Naive thymus-derived CD4-positive, alpha-beta T cell (primary cell): ENCODE data around the gene NRK. TPM values are rescaled to one million over a fixed set of nuclear protein-coding genes. Genes with fewer than 3 reads are reported as not detected.
"Not testable (repeated sequence)": the region's sequence is repeated elsewhere in the genome, so short reads cannot be mapped to it uniquely, and the experiment has no call there.

ENCODE experiments used
- ATAC-seq: fragments of 150-1000 bp; cut with Tn5 transposase; 2 replicates; pipeline ENCODE4 v1.10.0; 2021; ENCODE audit warnings: mild to moderate bottlenecking, moderate library complexity
- CTCF ChIA-PET: fragments of 350-600 bp; sonication (Branson Sonifier 250); formaldehyde crosslinking; loops from one replicate; lab custom pipeline; 2021; ENCODE audit warnings: antibody characterized with exemption; lab: Charles Lee
- POLR2A ChIA-PET: fragments of 350-600 bp; sonication (Branson Sonifier 250); formaldehyde crosslinking; loops from one replicate; lab custom pipeline; 2021; ENCODE audit warnings: antibody characterized with exemption, inconsistent platforms; lab: Charles Lee
- DNase-seq, 9 donors: peaks; one replicate each; pipeline versions ENCODE4 v3.0.0 to v3.0.0-alpha.2; 2020 to 2022; ENCODE audit warnings: mixed read lengths in 1 of 9
- H3K27ac ChIP-seq: one replicate; pipeline ENCODE4 v1.7.0; 2013; ENCODE audit warnings: mild to moderate bottlenecking, low read depth, low read length, moderate library complexity
- H3K27me3 ChIP-seq, 2 donors: one replicate each; pipeline ENCODE4 v1.7.0; 2013; ENCODE audit warnings: low read length in 2 of 2, mild to moderate bottlenecking in 2 of 2, moderate library complexity in 2 of 2; ENCODE audit not compliant: control insufficient read depth in 2 of 2, insufficient read depth in 2 of 2
- H3K36me3 ChIP-seq, 3 experiments: 1 replicate in 2 of 3; 2 replicates in 1 of 3; pipeline ENCODE4 v1.7.0; 2013; ENCODE audit warnings: low read length in 3 of 3, mild to moderate bottlenecking in 3 of 3, moderate library complexity in 1 of 3; ENCODE audit not compliant: insufficient read depth in 3 of 3, control insufficient read depth in 2 of 3
- H3K4me1 ChIP-seq, 2 donors: one replicate each; pipeline ENCODE4 v1.7.0; 2013; ENCODE audit warnings: low read length in 2 of 2, mild to moderate bottlenecking in 2 of 2, moderate library complexity in 1 of 2; ENCODE audit not compliant: control insufficient read depth in 2 of 2, insufficient read depth in 2 of 2
- H3K4me3 ChIP-seq: 2 replicates; pipeline ENCODE4 v1.7.0; 2013; ENCODE audit warnings: mild to moderate bottlenecking, low read length
- H3K9me3 ChIP-seq, 3 experiments: 1 replicate in 2 of 3; 2 replicates in 1 of 3; pipeline ENCODE4 v1.7.0; 2013; ENCODE audit warnings: low read length in 3 of 3; ENCODE audit not compliant: control insufficient read depth in 2 of 3
- H3K27ac Mint-ChIP-seq, 9 donors: one replicate each; pipeline ENCODE4 v1.8.0; 2020 to 2022; ENCODE audit warnings: mixed read lengths in 9 of 9, mild to moderate bottlenecking in 8 of 9, moderate library complexity in 5 of 9, inconsistent platforms in 2 of 9
- H3K27me3 Mint-ChIP-seq, 5 donors: one replicate each; pipeline ENCODE4 v1.8.0; 2021 to 2022; ENCODE audit warnings: mixed read lengths in 5 of 5, mild to moderate bottlenecking in 1 of 5
- H3K36me3 Mint-ChIP-seq, 5 donors: one replicate each; pipeline ENCODE4 v1.8.0; 2020 to 2022; ENCODE audit warnings: mixed read lengths in 5 of 5, mild to moderate bottlenecking in 3 of 5, inconsistent platforms in 1 of 5
- H3K4me1 Mint-ChIP-seq, 7 donors: one replicate each; pipeline ENCODE4 v1.8.0; 2020 to 2022; ENCODE audit warnings: mixed read lengths in 7 of 7, mild to moderate bottlenecking in 3 of 7, inconsistent platforms in 1 of 7
- H3K4me3 Mint-ChIP-seq, 10 donors: one replicate each; pipeline ENCODE4 v1.8.0; 2020 to 2022; ENCODE audit warnings: mild to moderate bottlenecking in 10 of 10, mixed read lengths in 10 of 10, moderate library complexity in 6 of 10, inconsistent platforms in 2 of 10
- H3K9me3 Mint-ChIP-seq, 11 donors: one replicate each; pipeline ENCODE4 v1.8.0; 2020 to 2022; ENCODE audit warnings: mixed read lengths in 11 of 11, mild to moderate bottlenecking in 4 of 11, inconsistent platforms in 1 of 11, moderate library complexity in 1 of 11
- intact Hi-C, 2 donors: fragments of 100-400 bp; cut with micrococcal nuclease; formaldehyde crosslinking; loops; one replicate each; pipeline ENCODE4 v1.15.1; 2023
- polyA plus RNA-seq, 2 donors: library from polyadenylated mRNA; unstranded; fragments of 300-500 nt; fragmentation: Illumina TruSeq; gene quantifications; one replicate each; pipeline ENCODE4 v1.2.3, GENCODE V29; 2021
- total RNA-seq, 6 experiments: library from RNA in 5 of 6; stranded (reverse) in 5 of 6; gene quantifications; 1 replicate in 5 of 6; 2 replicates in 1 of 6; pipeline ENCODE4 v1.2.3 and lab custom pipeline; 2021 to 2026

The NRK gene, protein sequence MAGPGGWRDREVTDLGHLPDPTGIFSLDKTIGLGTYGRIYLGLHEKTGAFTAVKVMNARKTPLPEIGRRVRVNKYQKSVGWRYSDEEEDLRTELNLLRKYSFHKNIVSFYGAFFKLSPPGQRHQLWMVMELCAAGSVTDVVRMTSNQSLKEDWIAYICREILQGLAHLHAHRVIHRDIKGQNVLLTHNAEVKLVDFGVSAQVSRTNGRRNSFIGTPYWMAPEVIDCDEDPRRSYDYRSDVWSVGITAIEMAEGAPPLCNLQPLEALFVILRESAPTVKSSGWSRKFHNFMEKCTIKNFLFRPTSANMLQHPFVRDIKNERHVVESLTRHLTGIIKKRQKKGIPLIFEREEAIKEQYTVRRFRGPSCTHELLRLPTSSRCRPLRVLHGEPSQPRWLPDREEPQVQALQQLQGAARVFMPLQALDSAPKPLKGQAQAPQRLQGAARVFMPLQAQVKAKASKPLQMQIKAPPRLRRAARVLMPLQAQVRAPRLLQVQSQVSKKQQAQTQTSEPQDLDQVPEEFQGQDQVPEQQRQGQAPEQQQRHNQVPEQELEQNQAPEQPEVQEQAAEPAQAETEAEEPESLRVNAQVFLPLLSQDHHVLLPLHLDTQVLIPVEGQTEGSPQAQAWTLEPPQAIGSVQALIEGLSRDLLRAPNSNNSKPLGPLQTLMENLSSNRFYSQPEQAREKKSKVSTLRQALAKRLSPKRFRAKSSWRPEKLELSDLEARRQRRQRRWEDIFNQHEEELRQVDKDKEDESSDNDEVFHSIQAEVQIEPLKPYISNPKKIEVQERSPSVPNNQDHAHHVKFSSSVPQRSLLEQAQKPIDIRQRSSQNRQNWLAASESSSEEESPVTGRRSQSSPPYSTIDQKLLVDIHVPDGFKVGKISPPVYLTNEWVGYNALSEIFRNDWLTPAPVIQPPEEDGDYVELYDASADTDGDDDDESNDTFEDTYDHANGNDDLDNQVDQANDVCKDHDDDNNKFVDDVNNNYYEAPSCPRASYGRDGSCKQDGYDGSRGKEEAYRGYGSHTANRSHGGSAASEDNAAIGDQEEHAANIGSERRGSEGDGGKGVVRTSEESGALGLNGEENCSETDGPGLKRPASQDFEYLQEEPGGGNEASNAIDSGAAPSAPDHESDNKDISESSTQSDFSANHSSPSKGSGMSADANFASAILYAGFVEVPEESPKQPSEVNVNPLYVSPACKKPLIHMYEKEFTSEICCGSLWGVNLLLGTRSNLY (N-terminal part only)
- not detected for total RNA-seq
- polyA plus RNA-seq = not detected
- not detected for total RNA-seq (lab: John Stamatoyannopoulos, UW)

DNA sequence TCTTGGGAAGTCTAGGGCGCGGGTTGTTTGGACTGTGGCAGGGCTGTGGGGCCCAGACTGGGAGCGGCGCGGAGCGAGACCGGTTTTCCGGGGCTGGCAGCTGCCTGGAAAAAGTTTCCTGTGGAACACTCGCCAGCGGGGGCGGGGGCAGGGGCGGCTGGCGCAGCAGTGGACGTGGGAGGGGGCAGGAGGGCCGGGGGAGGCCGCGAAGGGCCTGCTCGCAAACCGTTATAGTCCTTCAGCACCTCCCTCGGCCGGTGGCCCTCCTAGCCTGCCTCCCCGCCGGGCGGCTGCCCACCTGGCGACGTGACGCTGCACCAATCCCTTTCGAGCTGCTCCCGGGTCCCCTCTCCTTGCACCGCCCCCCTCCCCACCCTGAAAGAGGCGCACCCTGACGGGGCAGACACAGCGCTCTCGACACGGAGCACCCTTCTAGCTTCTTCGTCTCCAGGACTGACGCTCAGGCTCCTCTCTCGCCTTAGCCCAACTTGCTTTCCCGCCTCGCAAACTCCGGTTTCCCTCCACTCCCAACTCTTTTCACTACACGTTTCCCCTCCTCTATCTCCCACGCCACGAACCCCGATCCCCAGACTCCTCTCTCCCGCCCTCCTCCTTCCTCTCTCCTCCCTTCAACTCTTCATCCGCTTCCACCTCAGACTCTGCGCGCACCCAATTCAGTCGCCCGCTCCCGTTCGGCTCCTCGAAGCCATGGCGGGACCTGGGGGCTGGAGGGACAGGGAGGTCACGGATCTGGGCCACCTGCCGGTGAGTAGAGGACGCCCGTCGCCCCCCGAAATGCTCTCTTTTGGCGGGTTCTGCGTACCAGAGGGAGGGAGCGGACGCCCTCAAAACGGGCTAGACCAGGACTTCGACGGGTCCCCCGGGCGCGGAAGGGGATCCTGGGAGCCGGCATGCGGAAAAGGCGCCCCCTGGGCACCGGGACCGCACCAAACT lies at the start of gene NRK:
TSS of gene NRK (plus strand) at position 402 of the 954 bp plus-strand sequence. CDS start at position 709, 307 bp downstream.
- Mint-ChIP-seq H3K4me3 (no peak within 1 kb of the TSS), H3K9me3 (peaks cover 0 to 10% (median 3%) of the 10 kb centered on the region in 11 donors), H3K27ac (no peak within 1 kb of the TSS), H3K36me3 (peaks cover 0 to 4% (median 0%) of the 10 kb centered on the region in 5 donors), H3K27me3 (peaks cover 15 to 35% (median 23%) of the 10 kb centered on the region in 5 donors), H3K4me1 (peaks cover 0 to 1% (median 0%) of the 10 kb centered on the region in 7 donors)
- intact Hi-C loops = no loop called here
- CTCF ChIA-PET = no interaction called here
- Histone ChIP-seq H3K36me3 (no peaks in the 10 kb centered on the region), H3K4me1 (no peaks in the 10 kb centered on the region), H3K4me3 (no peak within 1 kb of the TSS), H3K27me3 (no peaks in the 10 kb centered on the region), H3K27ac (no peak within 1 kb of the TSS), H3K9me3 (no peaks in the 10 kb centered on the region)
- POLR2A ChIA-PET = no interaction called here
- ATAC-seq (no peak), DNase-seq (no peak)

DNA sequence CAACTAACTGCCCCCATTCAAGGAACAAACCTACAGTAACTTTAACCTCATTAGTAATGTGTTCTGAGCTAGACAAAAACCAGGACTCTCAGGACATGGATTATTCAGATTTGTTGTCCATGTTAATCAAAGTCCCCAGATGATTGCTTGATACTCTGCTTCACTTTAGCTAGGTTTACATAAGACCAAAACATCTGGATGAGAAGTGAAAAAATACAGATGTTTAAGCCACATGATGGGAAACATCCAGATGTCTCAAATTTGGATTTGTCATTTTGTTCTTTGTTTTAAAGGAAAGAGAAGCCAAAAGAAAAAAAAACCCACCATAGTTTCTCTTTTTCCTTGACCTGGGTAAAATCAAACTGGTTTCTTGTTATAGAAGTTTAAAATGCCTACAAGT lies 48.5 kb upstream of the NRK start:
- no peak for ATAC-seq
- Mint-ChIP-seq H3K27me3 (no peaks in the 10 kb centered on the region), H3K4me1 (no peaks in the 10 kb centered on the region), H3K9me3 (peaks cover 0 to 4% (median 0%) of the 10 kb centered on the region in 11 donors), H3K27ac (no peak overlapping the region), H3K4me3 (no peak overlapping the region), H3K36me3 (no peaks in the 10 kb centered on the region)
- Histone ChIP-seq H3K4me3 (no peak overlapping the region), H3K36me3 (no peaks in the 10 kb centered on the region), H3K9me3 (no peaks in the 10 kb centered on the region), H3K27me3 (no peaks in the 10 kb centered on the region), H3K4me1 (no peaks in the 10 kb centered on the region), H3K27ac (no peak overlapping the region)
- intact Hi-C loops = no loop called here
- ChIA-PET CTCF (no interaction called here), POLR2A (no interaction called here)
- no peak for DNase-seq

DNA sequence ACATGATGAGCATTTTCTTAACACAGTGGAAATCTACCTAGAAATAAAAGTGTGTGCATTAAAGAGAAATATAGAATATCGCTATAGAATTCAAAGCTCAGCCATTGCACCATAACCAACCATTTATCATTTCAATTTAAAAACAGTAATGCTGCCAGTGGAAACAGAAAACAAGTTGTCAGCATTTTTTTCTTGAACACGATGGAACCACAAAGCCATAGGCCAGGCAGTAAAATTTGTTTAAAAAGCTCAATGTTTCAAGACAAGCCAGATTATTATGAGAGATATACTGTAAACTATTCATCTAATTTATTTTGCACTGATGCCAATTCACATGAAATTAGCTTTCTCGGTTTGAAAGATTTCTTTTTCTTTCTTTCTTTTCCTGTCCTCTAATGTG lies 46.7 kb upstream of the NRK start:
- H3K36me3 ChIP-seq = no peaks in the 10 kb centered on the region
- no peaks in the 10 kb centered on the region for H3K36me3 Mint-ChIP-seq
- ChIA-PET CTCF (no interaction called here), POLR2A (no interaction called here)
- H3K4me1 ChIP-seq = no peaks in the 10 kb centered on the region
- peaks cover 0 to 2% (median 0%) of the 10 kb centered on the region in 11 donors for H3K9me3 Mint-ChIP-seq
- no peaks in the 10 kb centered on the region for H3K27me3 ChIP-seq
- DNase-seq (no peak), ATAC-seq (no peak)
- H3K4me3 Mint-ChIP-seq = no peak overlapping the region
- H3K27ac Mint-ChIP-seq = no peak overlapping the region
- H3K4me3 ChIP-seq = no peak overlapping the region
- no peak overlapping the region for H3K27ac ChIP-seq
- no peaks in the 10 kb centered on the region for H3K4me1 Mint-ChIP-seq
- H3K9me3 ChIP-seq = no peaks in the 10 kb centered on the region
- intact Hi-C loops = no loop called here
- H3K27me3 Mint-ChIP-seq = no peaks in the 10 kb centered on the region

DNA sequence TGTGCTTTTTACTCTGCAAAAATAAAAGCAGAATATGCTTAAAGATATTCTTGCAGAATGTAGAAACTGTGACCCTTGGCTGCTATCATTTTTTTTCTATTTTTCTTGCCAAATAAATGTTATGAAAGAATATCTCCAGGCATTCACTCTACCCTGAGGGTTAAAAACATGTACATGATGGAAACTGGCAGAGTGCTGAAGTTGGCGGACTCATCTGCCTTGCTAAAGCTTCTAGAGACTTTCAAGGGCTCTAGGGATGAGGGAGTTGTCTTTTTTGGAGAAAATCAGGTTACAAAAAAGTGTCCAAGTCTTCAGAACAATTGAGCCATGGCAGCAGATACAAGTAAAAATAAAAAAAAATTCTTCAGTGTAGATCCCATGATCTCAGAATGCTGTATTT lies 40.5 kb upstream of the NRK start:
- no peaks in the 10 kb centered on the region for H3K36me3 Mint-ChIP-seq
- Histone ChIP-seq H3K27ac (no peak overlapping the region), H3K9me3 (no peaks in the 10 kb centered on the region), H3K4me3 (no peak overlapping the region), H3K36me3 (no peaks in the 10 kb centered on the region), H3K4me1 (no peaks in the 10 kb centered on the region), H3K27me3 (no peaks in the 10 kb centered on the region)
- no peak overlapping the region for H3K27ac Mint-ChIP-seq
- H3K4me1 Mint-ChIP-seq = no peaks in the 10 kb centered on the region
- no peaks in the 10 kb centered on the region for H3K9me3 Mint-ChIP-seq
- no peak overlapping the region for H3K4me3 Mint-ChIP-seq
- CTCF ChIA-PET = no interaction called here
- H3K27me3 Mint-ChIP-seq = no peaks in the 10 kb centered on the region
- intact Hi-C loops = no loop called here
- POLR2A ChIA-PET = no interaction called here
- no peak for ATAC-seq
- DNase-seq = no peak

DNA sequence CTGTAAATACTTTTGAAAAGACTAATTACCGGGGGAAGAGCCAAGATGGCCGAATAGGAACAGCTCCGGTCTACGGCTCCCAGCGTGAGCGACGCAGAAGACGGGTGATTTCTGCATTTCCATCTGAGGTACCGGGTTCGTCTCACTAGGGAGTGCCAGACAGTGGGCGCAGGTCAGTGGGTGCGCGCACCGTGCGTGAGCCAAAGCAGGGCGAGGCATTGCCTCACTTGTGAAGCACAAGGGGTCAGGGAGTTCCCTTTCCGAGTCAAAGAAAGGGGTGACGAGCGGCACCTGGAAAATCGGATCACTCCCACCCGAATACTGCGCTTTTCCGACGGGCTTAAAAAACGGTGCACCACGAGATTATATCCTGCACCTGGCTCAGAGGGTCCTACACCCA lies 25.5 kb upstream of the NRK start:
- H3K36me3 ChIP-seq, H3K36me3 Mint-ChIP-seq, H3K27ac Mint-ChIP-seq, POLR2A ChIA-PET, H3K27me3 ChIP-seq, CTCF ChIA-PET, H3K27me3 Mint-ChIP-seq, H3K9me3 ChIP-seq, H3K4me1 Mint-ChIP-seq, ATAC-seq, H3K4me1 ChIP-seq, H3K9me3 Mint-ChIP-seq, H3K4me3 ChIP-seq, DNase-seq, intact Hi-C loops, H3K27ac ChIP-seq, H3K4me3 Mint-ChIP-seq: not testable (repeated sequence)

DNA sequence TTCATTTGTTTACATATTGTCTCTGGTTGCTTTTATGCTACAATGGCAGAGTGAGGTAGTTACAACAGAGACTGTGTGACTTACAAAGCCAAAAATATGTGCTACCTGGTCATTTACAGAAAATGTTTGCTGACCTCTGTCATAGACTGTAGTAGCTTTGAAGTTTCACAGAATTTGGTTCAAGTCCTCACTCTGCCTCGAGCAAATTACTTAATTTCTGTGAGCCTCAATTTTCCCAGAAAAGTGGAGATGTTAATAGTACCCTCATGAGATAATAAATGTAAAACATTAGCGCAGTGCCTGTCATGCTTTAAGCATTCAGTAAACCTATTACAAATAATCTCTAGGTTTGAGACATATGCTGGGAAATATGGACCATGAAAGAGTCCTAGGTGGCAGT lies 18.4 kb upstream of the NRK start:
- ChIA-PET POLR2A (no interaction called here), CTCF (no interaction called here)
- Histone ChIP-seq H3K27ac (no peak overlapping the region), H3K36me3 (no peaks in the 10 kb centered on the region), H3K9me3 (no peaks in the 10 kb centered on the region), H3K27me3 (no peaks in the 10 kb centered on the region), H3K4me3 (no peak overlapping the region), H3K4me1 (no peaks in the 10 kb centered on the region)
- no peaks in the 10 kb centered on the region for H3K4me1 Mint-ChIP-seq
- intact Hi-C loops = no loop called here
- no peak overlapping the region for H3K4me3 Mint-ChIP-seq
- no peak for ATAC-seq
- DNase-seq = no peak
- no peak overlapping the region for H3K27ac Mint-ChIP-seq
- peaks cover 0 to 14% (median 7%) of the 10 kb centered on the region in 11 donors for H3K9me3 Mint-ChIP-seq
- H3K27me3 Mint-ChIP-seq = no peaks in the 10 kb centered on the region
- no peaks in the 10 kb centered on the region for H3K36me3 Mint-ChIP-seq
